K562 (cell line): ENCODE measurements around the gene EPHB2. TPM values are rescaled to one million over a fixed set of nuclear protein-coding genes. Genes with fewer than 3 reads are reported as not detected.

ENCODE experiments used
- ASH1L ChIP-seq: fragments of 450-650 bp; IDR thresholded peaks from 2 replicates; pipeline ENCODE4 v1.6.1; 2018; ENCODE audit warnings: borderline replicate concordance, mild to moderate bottlenecking, low read depth; ENCODE audit not compliant: partially characterized antibody
- GABPA ChIP-seq: fragments of 200-800 bp; sonication (Bioruptor generic); conservative IDR thresholded peaks from 2 replicates; pipeline ENCODE4 v1.6.1; 2016; ENCODE audit warnings: low read depth, missing genetic modification characterization, missing compliant biosample characterization
- ILK ChIP-seq: fragments of 450-650 bp; IDR thresholded peaks from 2 replicates; pipeline ENCODE4 v1.6.1; 2016; ENCODE audit warnings: missing genetic modification characterization, low read depth, mild to moderate bottlenecking, missing compliant biosample characterization, moderate library complexity, borderline replicate concordance
- SMARCA5 ChIP-seq: fragments of 450-650 bp; IDR thresholded peaks from 2 replicates; pipeline ENCODE4 v1.6.1; 2016
- TEAD4 ChIP-seq, 2 experiments: sonication (generic) in 1 of 2; formaldehyde crosslinking in 1 of 2; IDR thresholded peaks; 2 replicates each; pipeline versions ENCODE4 v1.6.1 to v1.8.0; 2012 to 2022; ENCODE audit warnings: borderline replicate concordance in 1 of 2, inconsistent platforms in 1 of 2, low read length in 1 of 2, mild to moderate bottlenecking in 1 of 2, missing genetic modification reagents in 1 of 2
- ZNF780A ChIP-seq: fragments of 250-450 bp; sonication (Bioruptor Pico); IDR thresholded peaks from 2 replicates; pipeline ENCODE4 v1.5.0; 2021; ENCODE audit warnings: mild to moderate bottlenecking
- polyA plus RNA-seq, 8 experiments: library from polyadenylated mRNA; depleted of rRNA in 4 of 8; stranded (reverse) in 5 of 8; unstranded in 3 of 8; fragments of >200 nt; fragmentation: Nextera tagmentation in 2 of 8; fragmentation: Illumina TruSeq in 1 of 8; extraction: Ambion mirVana in 2 of 8; extraction: Trizol in 1 of 8; gene quantifications; 2 replicates each; pipeline versions ENCODE4 v1.2.1 to v1.2.3, GENCODE V29; 2011 to 2014; ENCODE audit warnings: inconsistent platforms in 1 of 8, missing spikeins in 1 of 8
- total RNA-seq, 7 experiments: library from RNA; depleted of rRNA in 6 of 7; stranded (reverse); fragments of >200 nt in 6 of 7; fragmentation: Illumina TruSeq in 2 of 7; extraction: Trizol in 2 of 7; gene quantifications; 2 replicates each; pipeline versions ENCODE4 v1.2.1 to v1.2.3, GENCODE V29; 2011 to 2021; ENCODE audit warnings: low replicate concordance in 1 of 7
- TF ChIP-seq, protein P1 (sequence below), 2 experiments: fragments of 200-800 bp in 1 of 2; sonication (Bioruptor generic) in 1 of 2; sonication (generic) in 1 of 2; formaldehyde crosslinking in 1 of 2; IDR thresholded peaks in 1 of 2; conservative IDR thresholded peaks in 1 of 2; 2 replicates each; pipeline versions ENCODE4 v1.5.0 to v1.6.1; 2016 to 2020; ENCODE audit warnings: missing compliant biosample characterization in 1 of 2, missing genetic modification characterization in 1 of 2, missing genetic modification reagents in 1 of 2
- TF ChIP-seq, protein P2 (sequence below): sonication (generic); formaldehyde crosslinking; IDR thresholded peaks from 2 replicates; pipeline ENCODE4 v1.8.1; 2023; ENCODE audit warnings: mild to moderate bottlenecking, missing genetic modification reagents
- TF ChIP-seq, protein P3 (sequence below): sonication (generic); formaldehyde crosslinking; IDR thresholded peaks from 2 replicates; pipeline ENCODE4 v1.4.0; 2020; ENCODE audit warnings: mild to moderate bottlenecking, missing genetic modification reagents
- TF ChIP-seq, protein P4 (sequence below): fragments of 200-600 bp; sonication (generic); IDR thresholded peaks from one replicate; pipeline ENCODE4 v1.6.1; 2012; ENCODE audit warnings: mild to moderate bottlenecking, low read depth, low read length, inconsistent platforms

EPHB2 gene
- total and polyA plus RNA-seq, 9 of the 15 experiments (the other 6 are each of a cell fraction or from before 2014, with no cell fraction given), result not detected

DNA sequence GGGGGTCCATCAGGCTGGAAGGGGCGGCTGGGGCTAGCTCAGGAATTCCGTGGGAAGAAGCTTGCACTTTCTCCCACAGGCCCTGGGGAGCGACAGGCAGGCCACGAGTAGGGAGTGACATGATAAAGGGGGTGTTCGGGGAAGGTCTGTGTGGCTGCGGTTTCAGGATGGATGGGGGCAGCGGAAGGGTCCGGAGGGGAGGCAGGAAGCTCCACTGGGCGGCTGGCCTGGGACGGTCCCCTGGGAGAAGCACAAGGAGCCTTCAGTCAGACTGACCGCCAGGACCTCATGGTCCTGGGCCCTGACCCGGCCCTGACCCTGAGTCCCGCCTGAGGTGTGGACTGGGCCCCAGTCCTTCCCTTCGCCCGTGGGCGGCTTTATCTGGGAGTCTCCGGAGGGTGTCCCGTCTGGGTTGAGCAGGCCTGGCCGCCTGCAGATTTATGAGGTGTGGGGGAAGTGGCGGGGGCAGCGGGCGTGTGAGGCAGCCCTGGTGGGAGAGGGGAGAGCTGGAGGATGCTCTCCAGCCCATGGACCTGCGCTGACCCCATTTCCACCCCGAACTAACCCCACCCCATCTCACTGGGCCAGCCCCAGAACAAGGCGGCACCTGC is 45.6 kb downstream of the EPHB2 start (continued):
- TF ChIP-seq ILK (tag) (no peak), ASH1L (no peak), ZNF780A (CRISPR knock-in tag) (no peak), GABPA (no peak), SMARCA5 (no peak), TEAD4 (IDR thresholded peaks at IDR 0.05; ENCODE audit: low read length) (no peak), TEAD4 (CRISPR knock-in tag; IDR thresholded peaks at IDR 0.05; ENCODE audit: borderline replicate concordance) (no peak)
- TF ChIP-seq, protein P1, sequence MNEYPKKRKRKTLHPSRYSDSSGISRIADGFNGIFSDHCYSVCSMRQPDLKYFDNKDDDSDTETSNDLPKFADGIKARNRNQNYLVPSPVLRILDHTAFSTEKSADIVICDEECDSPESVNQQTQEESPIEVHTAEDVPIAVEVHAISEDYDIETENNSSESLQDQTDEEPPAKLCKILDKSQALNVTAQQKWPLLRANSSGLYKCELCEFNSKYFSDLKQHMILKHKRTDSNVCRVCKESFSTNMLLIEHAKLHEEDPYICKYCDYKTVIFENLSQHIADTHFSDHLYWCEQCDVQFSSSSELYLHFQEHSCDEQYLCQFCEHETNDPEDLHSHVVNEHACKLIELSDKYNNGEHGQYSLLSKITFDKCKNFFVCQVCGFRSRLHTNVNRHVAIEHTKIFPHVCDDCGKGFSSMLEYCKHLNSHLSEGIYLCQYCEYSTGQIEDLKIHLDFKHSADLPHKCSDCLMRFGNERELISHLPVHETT (CRISPR knock-in tag; conservative IDR thresholded peaks at IDR 0.05 in 1 of 2, IDR thresholded peaks at IDR 0.05 in 1 of 2), result no peak
- TF ChIP-seq, protein P2, sequence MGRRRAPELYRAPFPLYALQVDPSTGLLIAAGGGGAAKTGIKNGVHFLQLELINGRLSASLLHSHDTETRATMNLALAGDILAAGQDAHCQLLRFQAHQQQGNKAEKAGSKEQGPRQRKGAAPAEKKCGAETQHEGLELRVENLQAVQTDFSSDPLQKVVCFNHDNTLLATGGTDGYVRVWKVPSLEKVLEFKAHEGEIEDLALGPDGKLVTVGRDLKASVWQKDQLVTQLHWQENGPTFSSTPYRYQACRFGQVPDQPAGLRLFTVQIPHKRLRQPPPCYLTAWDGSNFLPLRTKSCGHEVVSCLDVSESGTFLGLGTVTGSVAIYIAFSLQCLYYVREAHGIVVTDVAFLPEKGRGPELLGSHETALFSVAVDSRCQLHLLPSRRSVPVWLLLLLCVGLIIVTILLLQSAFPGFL (CRISPR knock-in tag), result no peak
- TF ChIP-seq, protein P3, sequence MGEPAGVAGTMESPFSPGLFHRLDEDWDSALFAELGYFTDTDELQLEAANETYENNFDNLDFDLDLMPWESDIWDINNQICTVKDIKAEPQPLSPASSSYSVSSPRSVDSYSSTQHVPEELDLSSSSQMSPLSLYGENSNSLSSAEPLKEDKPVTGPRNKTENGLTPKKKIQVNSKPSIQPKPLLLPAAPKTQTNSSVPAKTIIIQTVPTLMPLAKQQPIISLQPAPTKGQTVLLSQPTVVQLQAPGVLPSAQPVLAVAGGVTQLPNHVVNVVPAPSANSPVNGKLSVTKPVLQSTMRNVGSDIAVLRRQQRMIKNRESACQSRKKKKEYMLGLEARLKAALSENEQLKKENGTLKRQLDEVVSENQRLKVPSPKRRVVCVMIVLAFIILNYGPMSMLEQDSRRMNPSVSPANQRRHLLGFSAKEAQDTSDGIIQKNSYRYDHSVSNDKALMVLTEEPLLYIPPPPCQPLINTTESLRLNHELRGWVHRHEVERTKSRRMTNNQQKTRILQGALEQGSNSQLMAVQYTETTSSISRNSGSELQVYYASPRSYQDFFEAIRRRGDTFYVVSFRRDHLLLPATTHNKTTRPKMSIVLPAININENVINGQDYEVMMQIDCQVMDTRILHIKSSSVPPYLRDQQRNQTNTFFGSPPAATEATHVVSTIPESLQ (CRISPR knock-in tag), result no peak
- TF ChIP-seq, protein P4, sequence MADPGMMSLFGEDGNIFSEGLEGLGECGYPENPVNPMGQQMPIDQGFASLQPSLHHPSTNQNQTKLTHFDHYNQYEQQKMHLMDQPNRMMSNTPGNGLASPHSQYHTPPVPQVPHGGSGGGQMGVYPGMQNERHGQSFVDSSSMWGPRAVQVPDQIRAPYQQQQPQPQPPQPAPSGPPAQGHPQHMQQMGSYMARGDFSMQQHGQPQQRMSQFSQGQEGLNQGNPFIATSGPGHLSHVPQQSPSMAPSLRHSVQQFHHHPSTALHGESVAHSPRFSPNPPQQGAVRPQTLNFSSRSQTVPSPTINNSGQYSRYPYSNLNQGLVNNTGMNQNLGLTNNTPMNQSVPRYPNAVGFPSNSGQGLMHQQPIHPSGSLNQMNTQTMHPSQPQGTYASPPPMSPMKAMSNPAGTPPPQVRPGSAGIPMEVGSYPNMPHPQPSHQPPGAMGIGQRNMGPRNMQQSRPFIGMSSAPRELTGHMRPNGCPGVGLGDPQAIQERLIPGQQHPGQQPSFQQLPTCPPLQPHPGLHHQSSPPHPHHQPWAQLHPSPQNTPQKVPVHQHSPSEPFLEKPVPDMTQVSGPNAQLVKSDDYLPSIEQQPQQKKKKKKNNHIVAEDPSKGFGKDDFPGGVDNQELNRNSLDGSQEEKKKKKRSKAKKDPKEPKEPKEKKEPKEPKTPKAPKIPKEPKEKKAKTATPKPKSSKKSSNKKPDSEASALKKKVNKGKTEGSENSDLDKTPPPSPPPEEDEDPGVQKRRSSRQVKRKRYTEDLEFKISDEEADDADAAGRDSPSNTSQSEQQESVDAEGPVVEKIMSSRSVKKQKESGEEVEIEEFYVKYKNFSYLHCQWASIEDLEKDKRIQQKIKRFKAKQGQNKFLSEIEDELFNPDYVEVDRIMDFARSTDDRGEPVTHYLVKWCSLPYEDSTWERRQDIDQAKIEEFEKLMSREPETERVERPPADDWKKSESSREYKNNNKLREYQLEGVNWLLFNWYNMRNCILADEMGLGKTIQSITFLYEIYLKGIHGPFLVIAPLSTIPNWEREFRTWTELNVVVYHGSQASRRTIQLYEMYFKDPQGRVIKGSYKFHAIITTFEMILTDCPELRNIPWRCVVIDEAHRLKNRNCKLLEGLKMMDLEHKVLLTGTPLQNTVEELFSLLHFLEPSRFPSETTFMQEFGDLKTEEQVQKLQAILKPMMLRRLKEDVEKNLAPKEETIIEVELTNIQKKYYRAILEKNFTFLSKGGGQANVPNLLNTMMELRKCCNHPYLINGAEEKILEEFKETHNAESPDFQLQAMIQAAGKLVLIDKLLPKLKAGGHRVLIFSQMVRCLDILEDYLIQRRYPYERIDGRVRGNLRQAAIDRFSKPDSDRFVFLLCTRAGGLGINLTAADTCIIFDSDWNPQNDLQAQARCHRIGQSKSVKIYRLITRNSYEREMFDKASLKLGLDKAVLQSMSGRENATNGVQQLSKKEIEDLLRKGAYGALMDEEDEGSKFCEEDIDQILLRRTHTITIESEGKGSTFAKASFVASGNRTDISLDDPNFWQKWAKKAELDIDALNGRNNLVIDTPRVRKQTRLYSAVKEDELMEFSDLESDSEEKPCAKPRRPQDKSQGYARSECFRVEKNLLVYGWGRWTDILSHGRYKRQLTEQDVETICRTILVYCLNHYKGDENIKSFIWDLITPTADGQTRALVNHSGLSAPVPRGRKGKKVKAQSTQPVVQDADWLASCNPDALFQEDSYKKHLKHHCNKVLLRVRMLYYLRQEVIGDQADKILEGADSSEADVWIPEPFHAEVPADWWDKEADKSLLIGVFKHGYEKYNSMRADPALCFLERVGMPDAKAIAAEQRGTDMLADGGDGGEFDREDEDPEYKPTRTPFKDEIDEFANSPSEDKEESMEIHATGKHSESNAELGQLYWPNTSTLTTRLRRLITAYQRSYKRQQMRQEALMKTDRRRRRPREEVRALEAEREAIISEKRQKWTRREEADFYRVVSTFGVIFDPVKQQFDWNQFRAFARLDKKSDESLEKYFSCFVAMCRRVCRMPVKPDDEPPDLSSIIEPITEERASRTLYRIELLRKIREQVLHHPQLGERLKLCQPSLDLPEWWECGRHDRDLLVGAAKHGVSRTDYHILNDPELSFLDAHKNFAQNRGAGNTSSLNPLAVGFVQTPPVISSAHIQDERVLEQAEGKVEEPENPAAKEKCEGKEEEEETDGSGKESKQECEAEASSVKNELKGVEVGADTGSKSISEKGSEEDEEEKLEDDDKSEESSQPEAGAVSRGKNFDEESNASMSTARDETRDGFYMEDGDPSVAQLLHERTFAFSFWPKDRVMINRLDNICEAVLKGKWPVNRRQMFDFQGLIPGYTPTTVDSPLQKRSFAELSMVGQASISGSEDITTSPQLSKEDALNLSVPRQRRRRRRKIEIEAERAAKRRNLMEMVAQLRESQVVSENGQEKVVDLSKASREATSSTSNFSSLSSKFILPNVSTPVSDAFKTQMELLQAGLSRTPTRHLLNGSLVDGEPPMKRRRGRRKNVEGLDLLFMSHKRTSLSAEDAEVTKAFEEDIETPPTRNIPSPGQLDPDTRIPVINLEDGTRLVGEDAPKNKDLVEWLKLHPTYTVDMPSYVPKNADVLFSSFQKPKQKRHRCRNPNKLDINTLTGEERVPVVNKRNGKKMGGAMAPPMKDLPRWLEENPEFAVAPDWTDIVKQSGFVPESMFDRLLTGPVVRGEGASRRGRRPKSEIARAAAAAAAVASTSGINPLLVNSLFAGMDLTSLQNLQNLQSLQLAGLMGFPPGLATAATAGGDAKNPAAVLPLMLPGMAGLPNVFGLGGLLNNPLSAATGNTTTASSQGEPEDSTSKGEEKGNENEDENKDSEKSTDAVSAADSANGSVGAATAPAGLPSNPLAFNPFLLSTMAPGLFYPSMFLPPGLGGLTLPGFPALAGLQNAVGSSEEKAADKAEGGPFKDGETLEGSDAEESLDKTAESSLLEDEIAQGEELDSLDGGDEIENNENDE, result no peak
